HG02610 (cell line): ENCODE data around the gene DNAH14.
"Not testable (repeated sequence)": the region's sequence is repeated elsewhere in the genome, so short reads cannot be mapped to it uniquely, and the experiment has no call there.

Experiments
- ATAC-seq: cut with Tn5 transposase; IDR thresholded peaks from one replicate; pipeline ENCODE4 v1.9.1; 2021; ENCODE audit warnings: mild to moderate bottlenecking, moderate library complexity; ENCODE audit not compliant: unreplicated experiment

DNAH14 gene

GRCh38 chr1:225143001-225143400 is 213.5 kb downstream of the DNAH14 start:
- no peak for ATAC-seq

GRCh38 chr1:225146478-225146877 is 217.0 kb downstream of the DNAH14 start:
- no peak for ATAC-seq

GRCh38 chr1:225147791-225148190 is 218.3 kb downstream of the DNAH14 start:
- not testable (repeated sequence) for ATAC-seq

GRCh38 chr1:225152061-225152460 is 222.6 kb downstream of the DNAH14 start:
- ATAC-seq = no peak

- ATAC-seq = no peak
Observed at GRCh38 chr1:225155555-225155954, 226.1 kb downstream of the DNAH14 start.

GRCh38 chr1:225156254-225156653 is 226.8 kb downstream of the DNAH14 start:
- no peak for ATAC-seq

GRCh38 chr1:225158291-225158690 is 228.8 kb downstream of the DNAH14 start:
- no peak for ATAC-seq

- no peak for ATAC-seq
Observed at GRCh38 chr1:225159793-225160192, 230.3 kb downstream of the DNAH14 start.

GRCh38 chr1:225177409-225177808 is 247.9 kb downstream of the DNAH14 start:
- not testable (repeated sequence) for ATAC-seq

GRCh38 chr1:225179686-225180085 is 250.2 kb downstream of the DNAH14 start:
- no peak for ATAC-seq

GRCh38 chr1:225182716-225183115 is 253.2 kb downstream of the DNAH14 start:
- ATAC-seq = no peak

- no peak for ATAC-seq
Observed at GRCh38 chr1:225191199-225191753, 261.8 kb downstream of the DNAH14 start.

- no peak for ATAC-seq
Observed at GRCh38 chr1:225201447-225201846, 272.0 kb downstream of the DNAH14 start.

GRCh38 chr1:225207791-225208190 is 278.3 kb downstream of the DNAH14 start:
- no peak for ATAC-seq

- no peak for ATAC-seq
Observed at GRCh38 chr1:225209153-225209552, 279.7 kb downstream of the DNAH14 start.

- ATAC-seq = not testable (repeated sequence)
Observed at GRCh38 chr1:225210180-225210579, 280.7 kb downstream of the DNAH14 start.

- not testable (repeated sequence) for ATAC-seq
Observed at GRCh38 chr1:225211694-225212442, 282.4 kb downstream of the DNAH14 start.

- no peak for ATAC-seq
Observed at GRCh38 chr1:225224287-225224686, 294.8 kb downstream of the DNAH14 start.

- ATAC-seq = no peak
Observed at GRCh38 chr1:225225681-225226080, 296.2 kb downstream of the DNAH14 start.

GRCh38 chr1:225228871-225229303 is 299.4 kb downstream of the DNAH14 start:
- no peak for ATAC-seq

- ATAC-seq = not testable (repeated sequence)
Observed at GRCh38 chr1:225229429-225229828, 300.0 kb downstream of the DNAH14 start.

- ATAC-seq = no peak
Observed at GRCh38 chr1:225230483-225230882, 301.0 kb downstream of the DNAH14 start.
